ENCODE measurements around the gene GRID1. TPM values are rescaled to one million over a fixed set of nuclear protein-coding genes. Genes with fewer than 3 reads are reported as not detected.
A peak's percentile ranks its signal among the peaks of the same experiment; 100 is the strongest.
"Not testable (repeated sequence)": the region's sequence is repeated elsewhere in the genome, so short reads cannot be mapped to it uniquely, and the experiment has no call there.

The GRID1 gene
- total and polyA plus RNA-seq, 5 donors, result 0.06 to 1.8 (median 0.29) TPM

GRCh38 chr10:85838660-85839059, 527.9 kb downstream of the GRID1 start:
- H3K27ac ChIP-seq (ENCODE audit: low read length); DNase-seq; intact Hi-C loops (cut with DNase I); H3K4me3 ChIP-seq (ENCODE audit: low read length); H3K27me3 ChIP-seq (ENCODE audit: control insufficient read depth, insufficient read depth); H3K9me3 ChIP-seq (ENCODE audit: control insufficient read depth, low read length); H3K4me1 ChIP-seq (ENCODE audit: control insufficient read depth, insufficient read depth, low read length); ATAC-seq: not testable (repeated sequence)

- H3K9me3 ChIP-seq (ENCODE audit: control insufficient read depth, low read length), result no peaks in the 10 kb centered on the region
- intact Hi-C loops (cut with DNase I), result no loop called here
- WGBS, result 38% methylated on average over 1 of the region's 1 CpG
Measured at GRCh38 chr10:85832988-85833387, 533.6 kb downstream of the GRID1 start.

GRCh38 chr10:85831422-85831821, 535.2 kb downstream of the GRID1 start:
- no peaks in the 10 kb centered on the region for H3K27me3 ChIP-seq (ENCODE audit: control insufficient read depth, insufficient read depth)
- DNase-seq (no peak), ATAC-seq (no peak)
- H3K4me3 ChIP-seq (ENCODE audit: low read length), result no peak overlapping the region
- no peak overlapping the region for H3K27ac ChIP-seq (ENCODE audit: low read length)
- H3K9me3 ChIP-seq (ENCODE audit: control insufficient read depth, low read length), result no peaks in the 10 kb centered on the region
- no peaks in the 10 kb centered on the region for H3K4me1 ChIP-seq (ENCODE audit: control insufficient read depth, insufficient read depth, low read length)
- intact Hi-C loops (cut with DNase I), result no loop called here
- 69% methylated on average over 3 of the region's 3 CpGs for WGBS

More at GRCh38 chr10:85832988-85833387, 533.6 kb downstream of the GRID1 start:
- ATAC-seq (no peak), DNase-seq (no peak)
- H3K27me3 ChIP-seq (ENCODE audit: control insufficient read depth, insufficient read depth), result no peaks in the 10 kb centered on the region
- H3K4me1 ChIP-seq (ENCODE audit: control insufficient read depth, insufficient read depth, low read length), result no peaks in the 10 kb centered on the region
- H3K4me3 ChIP-seq (ENCODE audit: low read length), result no peak overlapping the region
- no peak overlapping the region for H3K27ac ChIP-seq (ENCODE audit: low read length)

GRCh38 chr10:85826377-85826776, 540.2 kb downstream of the GRID1 start:
- H3K9me3 ChIP-seq (ENCODE audit: control insufficient read depth, low read length), result no peaks in the 10 kb centered on the region

GRCh38 chr10:85811405-85811804, 555.2 kb downstream of the GRID1 start:
- no peak overlapping the region for H3K27ac ChIP-seq (ENCODE audit: low read length)
- no peaks in the 10 kb centered on the region for H3K27me3 ChIP-seq (ENCODE audit: control insufficient read depth, insufficient read depth)
- H3K9me3 ChIP-seq (ENCODE audit: control insufficient read depth, low read length), result no peaks in the 10 kb centered on the region
- no peak for DNase-seq
- ATAC-seq, result no peak
- no peak overlapping the region for H3K4me3 ChIP-seq (ENCODE audit: low read length)
- H3K4me1 ChIP-seq (ENCODE audit: control insufficient read depth, insufficient read depth, low read length), result no peaks in the 10 kb centered on the region
- intact Hi-C loops (cut with DNase I), result no loop called here
- WGBS, result 81% methylated on average over 2 of the region's 2 CpGs

More at GRCh38 chr10:85826377-85826776, 540.2 kb downstream of the GRID1 start:
- Histone ChIP-seq H3K4me1 (ENCODE audit: control insufficient read depth, insufficient read depth, low read length) (no peaks in the 10 kb centered on the region), H3K4me3 (ENCODE audit: low read length) (no peak overlapping the region), H3K27ac (ENCODE audit: low read length) (no peak overlapping the region), H3K27me3 (ENCODE audit: control insufficient read depth, insufficient read depth) (no peaks in the 10 kb centered on the region)
- WGBS, result 93% methylated on average over 4 of the region's 4 CpGs
- no peak for ATAC-seq
- no peak for DNase-seq
- intact Hi-C loops (cut with DNase I), result no loop called here

GRCh38 chr10:85810674-85811073, 555.9 kb downstream of the GRID1 start:
- WGBS, result 76% methylated on average over 1 of the region's 1 CpG
- H3K4me1 ChIP-seq (ENCODE audit: control insufficient read depth, insufficient read depth, low read length), result no peaks in the 10 kb centered on the region
- no peak for DNase-seq
- intact Hi-C loops (cut with DNase I), result no loop called here
- no peak for ATAC-seq
- no peak overlapping the region for H3K4me3 ChIP-seq (ENCODE audit: low read length)
- no peak overlapping the region for H3K27ac ChIP-seq (ENCODE audit: low read length)
- no peaks in the 10 kb centered on the region for H3K27me3 ChIP-seq (ENCODE audit: control insufficient read depth, insufficient read depth)
- H3K9me3 ChIP-seq (ENCODE audit: control insufficient read depth, low read length), result no peaks in the 10 kb centered on the region

- Histone ChIP-seq H3K9me3 (ENCODE audit: control insufficient read depth, low read length) (no peaks in the 10 kb centered on the region), H3K27ac (ENCODE audit: low read length) (no peak overlapping the region), H3K4me1 (ENCODE audit: control insufficient read depth, insufficient read depth, low read length) (no peaks in the 10 kb centered on the region), H3K27me3 (ENCODE audit: control insufficient read depth, insufficient read depth) (no peaks in the 10 kb centered on the region), H3K4me3 (ENCODE audit: low read length) (no peak overlapping the region)
- intact Hi-C loops (cut with DNase I), result no loop called here
- ATAC-seq (no peak), DNase-seq (no peak)
- WGBS, result 33% methylated on average over 3 of the region's 3 CpGs
Measured at GRCh38 chr10:85795460-85795859, 571.1 kb downstream of the GRID1 start.

GRCh38 chr10:85794553-85794952, 572.0 kb downstream of the GRID1 start:
- H3K9me3 ChIP-seq (ENCODE audit: control insufficient read depth, low read length), result no peaks in the 10 kb centered on the region
- H3K27me3 ChIP-seq (ENCODE audit: control insufficient read depth, insufficient read depth), result no peaks in the 10 kb centered on the region
- DNase-seq, result no peak
- ATAC-seq, result no peak
- intact Hi-C loops (cut with DNase I), result no loop called here
- 52% methylated on average over 2 of the region's 2 CpGs for WGBS
- no peak overlapping the region for H3K4me3 ChIP-seq (ENCODE audit: low read length)
- H3K27ac ChIP-seq (ENCODE audit: low read length), result no peak overlapping the region
- no peaks in the 10 kb centered on the region for H3K4me1 ChIP-seq (ENCODE audit: control insufficient read depth, insufficient read depth, low read length)

- WGBS, result 43% methylated on average over 3 of the region's 3 CpGs
- H3K4me3 ChIP-seq (ENCODE audit: low read length), result no peak overlapping the region
- no peaks in the 10 kb centered on the region for H3K4me1 ChIP-seq (ENCODE audit: control insufficient read depth, insufficient read depth, low read length)
- peak overlapping the region; percentile 16 for H3K27ac ChIP-seq (ENCODE audit: low read length)
- H3K9me3 ChIP-seq (ENCODE audit: control insufficient read depth, low read length), result no peaks in the 10 kb centered on the region
- no peak for ATAC-seq
- intact Hi-C loops (cut with DNase I), result no loop called here
- no peak for DNase-seq
- H3K27me3 ChIP-seq (ENCODE audit: control insufficient read depth, insufficient read depth), result no peaks in the 10 kb centered on the region
Measured at GRCh38 chr10:85792533-85792858, 574.1 kb downstream of the GRID1 start.

- intact Hi-C loops (cut with DNase I), result no loop called here
- H3K9me3 ChIP-seq (ENCODE audit: control insufficient read depth, low read length), result no peaks in the 10 kb centered on the region
- no peak overlapping the region for H3K27ac ChIP-seq (ENCODE audit: low read length)
- ATAC-seq, result no peak
- no peak for DNase-seq
- H3K27me3 ChIP-seq (ENCODE audit: control insufficient read depth, insufficient read depth), result no peaks in the 10 kb centered on the region
- H3K4me1 ChIP-seq (ENCODE audit: control insufficient read depth, insufficient read depth, low read length), result no peaks in the 10 kb centered on the region
- no peak overlapping the region for H3K4me3 ChIP-seq (ENCODE audit: low read length)
- WGBS, result 49% methylated on average over 5 of the region's 5 CpGs
Measured at GRCh38 chr10:85791818-85792532, 574.6 kb downstream of the GRID1 start.

- no peaks in the 10 kb centered on the region for H3K9me3 ChIP-seq (ENCODE audit: control insufficient read depth, low read length)
- H3K27ac ChIP-seq (ENCODE audit: low read length), result no peak overlapping the region
- ATAC-seq (no peak), DNase-seq (no peak)
- intact Hi-C loops (cut with DNase I), result loop anchor here in 1 of 4 donors (10.0 kb wide), 1 partner anchor 585 kb away; no protein-coding TSS in a partner anchor
- 71% methylated on average over 7 of the region's 7 CpGs for WGBS
- H3K27me3 ChIP-seq (ENCODE audit: control insufficient read depth, insufficient read depth), result no peaks in the 10 kb centered on the region
- H3K4me1 ChIP-seq (ENCODE audit: control insufficient read depth, insufficient read depth, low read length), result no peaks in the 10 kb centered on the region
- H3K4me3 ChIP-seq (ENCODE audit: low read length), result no peak overlapping the region
Measured at GRCh38 chr10:85789982-85790789, 576.4 kb downstream of the GRID1 start.
